Stimulated activated CD4-positive, alpha-beta T cell treated with anti-CD3 and anti-CD28 coated beads, Interleukin-1b, Interleukin-23, amount 100 ng/mL, for 1 hour (primary cell): ENCODE results near the gene ARHGAP33.
A peak's percentile ranks its signal among the peaks of the same experiment; 100 is the strongest.
"Not testable (repeated sequence)": the region's sequence is repeated elsewhere in the genome, so short reads cannot be mapped to it uniquely, and the experiment has no call there.

Source experiments
- DNase-seq, 2 donors: peaks; one replicate each; pipeline ENCODE4 v3.0.0-alpha.2; 2020; ENCODE audit warnings: low read depth in 2 of 2

The ARHGAP33 gene

GRCh38 chr19:35755131-35755549 is 20.2 kb upstream of the ARHGAP33 start:
- no peak for DNase-seq

GRCh38 chr19:35755550-35756376 is 19.6 kb upstream of the ARHGAP33 start:
- peak in 1 of 2 donors; percentile 32 for DNase-seq

DNA sequence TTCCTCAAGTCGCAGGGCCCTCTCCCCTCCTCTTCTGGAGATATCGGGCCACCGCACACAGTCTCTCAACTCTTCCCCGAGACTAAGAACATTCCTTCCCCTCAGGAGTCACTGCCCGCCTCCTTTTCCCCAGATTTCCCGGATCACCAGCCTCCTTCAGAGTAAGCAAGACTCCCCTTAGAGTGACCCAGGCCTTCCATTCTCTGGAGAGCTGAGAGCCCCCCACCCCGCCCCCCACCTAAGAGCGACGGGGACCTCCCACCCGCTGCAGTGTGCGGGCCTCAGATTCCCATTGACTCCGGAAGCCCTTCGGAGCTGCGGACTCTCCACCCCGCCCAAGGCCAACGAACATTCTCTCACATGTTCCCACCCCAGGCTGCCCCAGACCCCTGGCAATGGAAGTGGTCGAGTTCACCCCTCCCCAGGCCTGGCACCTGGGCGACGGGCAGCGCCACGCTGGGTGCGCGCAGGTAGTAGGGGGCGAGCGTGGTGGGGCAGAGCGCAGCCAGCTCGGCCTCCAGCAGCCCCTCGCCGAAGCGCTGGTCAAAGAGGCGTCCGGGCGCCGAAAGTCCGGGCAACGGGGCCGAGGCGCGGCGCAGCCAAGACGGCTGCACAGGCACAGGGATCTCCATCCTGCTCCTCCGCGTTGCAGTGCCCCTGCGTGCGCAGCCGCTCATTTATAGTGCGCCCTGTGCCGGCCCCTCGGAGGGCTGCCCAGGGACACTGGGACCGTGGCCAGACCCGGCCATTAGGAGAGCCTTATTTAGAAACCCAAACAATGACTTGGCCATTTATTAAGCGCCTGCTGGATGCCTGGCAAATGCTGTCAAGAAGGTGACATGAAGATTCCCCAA is 18.8 kb upstream of the ARHGAP33 start, which contains the start of gene HSPB6:
HSPB6 (minus strand) TSS at position 653 of the 854 bp plus-strand sequence; CDS start at position 632, 21 bp downstream.
- DNase-seq = no peak

DNA sequence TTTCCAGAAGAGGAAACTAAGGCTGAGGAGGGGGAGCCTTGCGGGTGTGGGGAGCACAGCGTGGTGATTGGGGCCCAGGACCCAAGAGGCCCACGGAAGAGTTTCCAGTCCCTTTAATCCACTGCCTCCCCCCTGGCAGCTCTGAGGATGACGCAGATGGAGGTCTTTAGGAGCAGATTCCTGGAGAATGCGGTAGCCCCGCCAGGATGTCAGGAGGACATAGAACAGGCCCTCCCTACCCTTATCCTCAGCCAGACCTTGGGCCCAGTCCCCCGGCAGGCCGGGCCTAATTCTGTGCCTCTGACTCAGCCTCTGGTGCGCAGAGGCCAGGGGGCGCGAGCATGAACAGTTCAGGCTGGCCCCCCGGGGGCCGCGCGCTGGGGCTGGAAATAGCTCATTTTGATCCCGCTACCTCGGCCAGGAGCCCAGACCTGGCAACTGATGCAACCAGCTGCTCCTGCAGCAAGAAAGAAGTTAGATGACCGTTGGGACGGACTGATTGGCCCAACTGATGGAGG is 18.1 kb upstream of the ARHGAP33 start:
- no peak for DNase-seq

- peak; percentile 93 to 95 for DNase-seq
Observed at GRCh38 chr19:35757749-35758608, 17.4 kb upstream of the ARHGAP33 start, which contains the start of gene PROSER3. TSS of gene PROSER3 (plus strand) at chr19:35758176. CDS start at chr19:35758216, 40 bp downstream.

GRCh38 chr19:35759697-35760096 is 15.7 kb upstream of the ARHGAP33 start:
- DNase-seq = no peak

- no peak for DNase-seq
Observed at GRCh38 chr19:35760711-35761349, 14.5 kb upstream of the ARHGAP33 start.

GRCh38 chr19:35764432-35765315 is 10.7 kb upstream of the ARHGAP33 start:
- DNase-seq = no peak

DNA sequence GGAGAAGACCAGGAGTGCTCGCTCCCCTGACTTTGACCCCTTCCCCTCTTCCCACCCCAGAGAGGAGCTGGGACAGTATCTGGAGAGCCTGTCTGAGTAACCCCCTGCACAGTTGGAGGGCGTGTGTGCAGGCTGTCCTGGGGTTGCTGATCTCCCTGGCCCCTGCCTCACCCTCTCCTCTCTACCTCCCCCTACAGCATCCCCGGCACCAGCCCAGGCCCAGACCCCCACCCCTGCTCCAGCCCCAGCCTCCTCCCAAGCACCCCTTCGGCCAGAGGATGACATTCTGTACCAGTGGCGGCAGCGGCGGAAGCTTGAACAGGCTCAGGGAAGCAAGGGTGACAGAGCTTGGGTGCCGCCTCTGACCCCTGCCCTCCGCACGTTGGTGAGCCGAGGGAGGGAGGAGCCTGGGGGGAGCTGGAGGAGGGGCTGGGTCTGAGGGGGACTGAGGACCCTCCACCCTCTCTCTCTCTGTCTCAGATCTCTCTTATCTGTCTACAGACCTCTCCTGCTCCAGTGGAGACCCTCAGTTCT is 8.7 kb upstream of the ARHGAP33 start:
- no peak for DNase-seq

GRCh38 chr19:35767288-35768081 is 7.9 kb upstream of the ARHGAP33 start:
- DNase-seq = no peak

DNA sequence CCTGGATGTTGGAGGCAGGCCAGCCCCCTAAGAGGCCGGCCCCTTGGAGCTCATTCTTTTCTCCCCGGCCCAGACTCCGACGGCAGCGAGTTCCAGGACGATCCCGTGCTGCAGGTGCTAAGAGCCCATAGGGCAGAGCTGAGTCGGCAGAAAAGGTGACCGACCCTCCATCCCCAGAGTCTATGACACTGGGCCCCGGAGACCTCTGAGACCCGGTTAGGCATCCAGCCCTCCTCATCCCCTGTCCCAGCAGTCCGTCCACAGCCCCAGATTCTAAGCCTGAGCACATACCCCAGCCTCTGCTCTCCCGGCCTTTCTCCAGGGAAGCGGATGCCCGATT is 7.3 kb upstream of the ARHGAP33 start:
- no peak for DNase-seq

GRCh38 chr19:35772362-35772761 is 3.0 kb upstream of the ARHGAP33 start:
- not testable (repeated sequence) for DNase-seq

GRCh38 chr19:35773020-35773806 is 2.2 kb upstream of the ARHGAP33 start:
- no peak for DNase-seq

DNA sequence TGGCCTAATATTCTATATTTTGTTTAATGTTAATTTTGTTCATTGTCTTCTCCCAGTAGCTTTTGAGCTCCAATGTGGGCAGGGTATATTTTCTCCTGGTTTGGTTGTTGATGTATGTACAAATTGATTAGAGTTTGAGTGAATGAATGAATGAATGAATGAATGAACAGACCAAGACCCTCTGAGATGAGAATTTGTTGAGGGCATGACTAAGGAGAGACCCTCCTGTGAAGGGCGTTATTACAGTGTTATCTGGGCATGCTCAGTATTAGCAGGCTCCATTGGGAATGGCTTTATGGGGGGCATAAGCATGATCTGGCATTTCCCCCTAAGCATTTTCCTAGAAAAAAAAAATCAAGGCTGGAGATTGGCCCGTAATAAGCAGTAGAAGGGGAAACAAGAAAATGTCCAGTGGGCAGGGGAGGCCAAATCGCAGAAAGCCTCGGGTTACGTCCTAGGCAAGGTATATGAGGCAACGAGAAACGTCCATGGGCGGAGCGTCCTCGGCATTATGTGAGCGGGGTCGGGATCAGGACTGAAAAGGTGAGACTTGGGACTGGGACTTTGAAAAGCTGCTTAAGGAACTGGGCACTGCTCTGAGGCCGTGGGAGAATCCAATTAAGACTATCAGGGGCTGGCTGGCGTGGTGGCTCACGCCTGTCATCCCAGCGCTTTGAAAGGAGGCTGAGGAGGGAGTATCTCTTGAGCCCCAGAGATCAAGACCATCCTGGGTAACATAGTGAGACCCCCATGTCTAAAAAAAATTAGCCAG is 904 bp upstream of the ARHGAP33 start:
- no peak for DNase-seq

GRCh38 chr19:35775046-35775297 is 392 bp upstream of the ARHGAP33 start:
- DNase-seq = no peak

DNA sequence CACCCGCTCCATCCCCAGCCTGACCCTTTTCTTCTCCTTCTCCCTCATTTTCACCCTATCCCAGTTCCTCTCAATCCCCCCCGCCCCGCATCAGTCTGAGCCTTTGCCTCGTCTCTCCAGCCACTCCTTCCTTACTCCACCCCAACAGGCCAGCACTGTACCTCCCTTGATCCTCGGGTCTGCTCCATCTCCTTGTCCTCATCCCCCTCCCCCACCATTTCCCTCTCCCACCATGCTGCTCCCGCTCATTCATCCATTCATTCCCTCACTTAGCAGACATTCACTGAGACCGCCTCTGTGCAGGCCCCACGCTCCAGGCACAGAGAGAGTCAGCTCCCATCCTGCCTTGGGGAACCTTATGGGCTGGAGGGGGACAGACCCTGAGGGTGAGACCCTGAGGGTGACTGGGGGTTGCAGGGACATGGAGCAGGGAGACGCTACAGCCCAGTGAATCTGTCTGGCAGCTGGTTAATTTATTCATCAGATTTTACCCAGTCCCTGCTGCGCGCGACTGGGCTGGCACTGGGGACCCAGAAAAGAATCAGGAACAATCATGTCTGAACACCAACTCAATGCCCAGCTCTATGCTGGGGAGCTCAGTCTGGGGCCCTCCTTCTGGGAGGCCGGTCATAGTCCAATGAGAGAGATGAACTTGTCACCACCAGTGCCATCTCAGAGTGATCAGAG is 881 bp downstream of the ARHGAP33 start:
- no peak for DNase-seq
